ENCODE data around the gene COPS7B. TPM values are rescaled to one million over a fixed set of nuclear protein-coding genes. Genes with fewer than 3 reads are reported as not detected.

COPS7B gene
- total RNA-seq, result 12.7 and 17.9 TPM in 2 replicates

DNA sequence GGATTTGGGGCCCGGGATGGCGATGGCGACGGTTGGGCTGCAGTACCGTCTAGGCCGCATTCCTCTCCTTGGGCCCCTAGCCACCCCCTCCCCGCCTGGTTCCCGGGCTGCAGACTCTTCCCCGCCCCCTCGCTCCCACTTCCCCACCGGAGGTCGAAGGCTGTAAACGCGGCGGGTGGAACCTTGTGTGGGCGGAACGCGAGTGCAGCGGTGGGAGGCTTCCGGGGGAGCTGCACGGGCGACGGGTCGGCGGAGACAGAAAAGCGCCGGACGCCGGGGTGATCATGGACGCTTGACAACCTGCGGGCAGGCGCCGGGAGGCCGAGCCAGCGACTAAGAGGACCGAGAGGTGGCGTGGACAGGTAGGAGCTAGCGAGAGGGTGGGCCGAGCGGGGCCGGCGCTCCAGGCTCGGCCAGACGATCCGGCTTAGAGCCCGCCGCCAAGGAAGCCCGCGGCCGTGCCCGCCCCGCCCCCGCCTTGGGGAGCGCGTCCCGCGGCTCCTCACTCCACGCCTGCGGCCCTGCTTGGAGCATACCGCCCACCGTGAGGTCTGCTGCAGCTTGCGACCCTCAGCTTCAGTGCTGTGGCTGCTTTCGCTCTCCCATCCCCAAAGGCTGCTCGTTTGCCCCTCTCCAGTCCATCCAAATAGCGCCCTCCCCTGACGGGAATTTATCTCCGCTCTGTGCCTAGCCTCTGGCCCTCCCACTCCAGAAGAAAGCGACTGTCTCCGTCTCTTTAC lies at the start of gene COPS7B:
COPS7B (plus strand) TSS at position 269 of the 740 bp plus-strand sequence. CDS start 2,126 bp downstream, outside the sequence.

DNA sequence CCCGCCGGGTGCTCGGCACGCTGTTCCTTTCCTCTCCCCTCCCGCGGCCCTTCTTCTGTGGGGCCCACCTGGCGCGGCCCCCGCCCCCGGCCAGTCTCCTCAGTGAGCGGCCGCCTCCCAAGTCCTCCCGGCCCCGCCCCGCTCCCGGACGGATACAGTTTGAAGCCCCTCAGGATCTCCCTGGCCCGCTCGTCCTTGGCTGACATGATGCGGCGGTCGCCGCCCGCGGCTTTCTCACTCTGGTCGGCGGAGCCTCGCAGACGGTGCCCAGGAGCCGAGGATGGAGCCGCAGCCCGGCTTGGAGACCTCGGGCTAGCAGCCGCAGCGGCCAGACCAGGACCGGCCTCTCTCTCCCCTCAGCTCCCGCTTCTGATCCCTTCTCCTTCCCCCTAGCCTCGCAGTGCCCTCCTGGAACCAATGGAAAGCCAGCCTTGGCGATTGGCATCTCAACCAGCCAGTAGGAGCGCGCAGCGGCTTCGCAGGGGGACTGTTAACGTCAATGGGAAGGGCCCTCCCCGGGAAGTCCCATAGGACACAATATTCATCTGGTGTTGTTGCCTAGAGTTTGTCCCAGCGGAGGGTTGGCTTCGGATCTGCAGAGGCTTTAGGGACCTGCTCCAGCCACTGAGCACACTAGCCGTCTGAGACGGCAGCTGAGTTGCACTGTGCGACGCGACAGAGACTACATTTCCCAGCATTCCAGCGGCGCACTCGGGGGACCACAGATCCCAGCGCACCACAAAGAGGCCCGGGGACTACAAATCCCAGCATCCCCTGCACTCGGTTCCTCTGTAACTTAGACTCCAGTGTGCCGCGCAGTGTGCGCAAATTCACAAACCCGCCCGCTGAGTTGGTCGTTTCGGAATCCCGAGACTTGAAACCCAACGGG lies 5.1 kb upstream of the COPS7B start, which contains the start of gene PDE6D:
PDE6D (minus strand) TSS at position 374 of the 889 bp plus-strand sequence; CDS start at position 206, 168 bp downstream.

Other genes starting within 250 kb of the COPS7B start
- not detected in 2 replicates for gene TEX44, start 193.6 kb upstream of the COPS7B start, total RNA-seq
- 1,125 and 1,429 TPM in 2 replicates for gene PTMA, start 77.9 kb upstream of the COPS7B start, total RNA-seq
- 22.4 and 28.0 TPM in 2 replicates for gene PDE6D, start 5.2 kb upstream of the COPS7B start, total RNA-seq
- 0.32 TPM in 1 of 2 replicates, not detected in the other for gene NPPC, start 140.0 kb downstream of the COPS7B start, total RNA-seq
- 19.8 and 20.7 TPM in 2 replicates for gene DIS3L2, start 175.3 kb downstream of the COPS7B start, total RNA-seq